ENCODE data around the gene ZNF217. TPM values are rescaled to one million over a fixed set of nuclear protein-coding genes. Genes with fewer than 3 reads are reported as not detected.

The ZNF217 gene
- total and polyA plus RNA-seq, 9 of the 15 experiments (the other 6 are each of a cell fraction or from before 2014, with no cell fraction given), result 3.0 to 41.8 (median 16.8) TPM

GRCh38 chr20:53575481-53576194, 18.0 kb downstream of the ZNF217 start (continued):
- TF ChIP-seq ZKSCAN3 (CRISPR knock-in tag; IDR thresholded peaks at IDR 0.05) (no peak), DIDO1 (tag; IDR thresholded peaks at IDR 0.05; ENCODE audit: low read depth) (no peak), KDM5B (IDR thresholded peaks at IDR 0.05; ENCODE audit: insufficient replicate concordance, low read depth, low read length) (no peak)

GRCh38 chr20:53574819-53575218, 18.8 kb downstream of the ZNF217 start:
- Histone ChIP-seq H3K4me3 (no peak overlapping the region), H3K27ac (ENCODE audit: extremely low read depth, low read depth, low read length) (no peak overlapping the region), H2AFZ (ENCODE audit: low read depth, low read length) (no peak overlapping the region), H3K9me1 (ENCODE audit: control insufficient read depth, insufficient read depth, low read length) (no peaks in the 10 kb centered on the region), H4K20me1 (replicated peaks; ENCODE audit: control insufficient read depth, insufficient read depth, low read length) (peaks cover 7% of the 10 kb centered on the region; the same call in 1 of the 2 replicates), H3K9ac (ENCODE audit: insufficient read depth in 1 of 2, low read depth in 2 of 2, low read length in 2 of 2) (no peak overlapping the region), H3K27me3 (ENCODE audit: control insufficient read depth in 2 of 2, insufficient read depth in 2 of 2, low read length in 2 of 2) (no peaks in the 10 kb centered on the region), H3K4me2 (ENCODE audit: insufficient read depth, low read length) (no peak overlapping the region), H3K9me3 (replicated peaks; ENCODE audit: control insufficient read depth, insufficient read depth, low read depth, low read length) (no peaks in the 10 kb centered on the region), H3K36me3 (ENCODE audit: control insufficient read depth, insufficient read depth, low read length) (peaks cover 97% of the 10 kb centered on the region), H3K79me2 (ENCODE audit: control insufficient read depth, insufficient read depth, low read length) (peaks cover 98% of the 10 kb centered on the region), H3K4me1 (replicated peaks in 1 of 2; ENCODE audit: control insufficient read depth in 2 of 2, insufficient read depth in 2 of 2, low read length in 2 of 2) (peaks cover 0 to 10% of the 10 kb centered on the region in 2 experiments; a peak in 3 of 5 replicates)
- 97% methylated on average over 3 of the region's 6 CpGs for WGBS (ENCODE audit: insufficient coverage, low coverage, missing lambda C conversion rate)
- ATAC-seq (no peak), FAIRE-seq (no peak), DNase-seq (ENCODE audit: extremely low read depth in 1 of 4, low spot score in 3 of 4) (no peak)
- intact Hi-C loops (cut with micrococcal nuclease), result loop anchor here (5.0 to 10.0 kb wide), 2 partner anchors 162 to 490 kb away; no protein-coding TSS in a partner anchor
- ChIA-PET CTCF (ENCODE audit: low intra/inter-chr PET ratio) (no interaction called here), POLR2A (interaction anchor here (0.6 to 0.9 kb wide), 2 partner anchors 12 to 63 kb away, joined by 3 read pairs; no protein-coding TSS in a partner anchor)
- in situ Hi-C loops (cut with MboI), result loop anchor here (5.0 to 25.0 kb wide), 2 partner anchors 367 to 637 kb away; partner anchors contain the start of gene PFDN4
- BruUV-seq (replicated peaks), result no TSS peak
- TF ChIP-seq ZBTB11 (CRISPR knock-in tag; IDR thresholded peaks at IDR 0.05) (peak in 1 of 3 experiments; percentile 77; a peak in 2 of 6 replicates), ZFX (CRISPR knock-in tag; IDR thresholded peaks at IDR 0.05) (no peak)
